GM10266 (cell line): Measurements from ENCODE around the gene APOBEC4.

ENCODE experiments used
- DNase-seq: peaks from one replicate; pipeline ENCODE4 v3.0.0; 2012; ENCODE audit errors: extremely low spot score
- CTCF ChIP-seq: IDR thresholded peaks from 2 replicates; pipeline ENCODE4 v1.5.1; 2012; ENCODE audit warnings: mild to moderate bottlenecking, low read depth; ENCODE audit not compliant: control insufficient read depth, insufficient read depth; ENCODE audit errors: missing control alignments

The APOBEC4 gene

GRCh38 chr1:183652547-183653461, at the start of gene APOBEC4:
TSS of gene APOBEC4 (minus strand) at chr1:183653316. CDS start at chr1:183648781, 4,535 bp downstream.
- TF ChIP-seq CTCF, result no peak
- DNase-seq, result no peak

- DNase-seq, result no peak
- no peak for TF ChIP-seq CTCF
Observed at GRCh38 chr1:183702813-183703198, 49.7 kb upstream of the APOBEC4 start.

DNA sequence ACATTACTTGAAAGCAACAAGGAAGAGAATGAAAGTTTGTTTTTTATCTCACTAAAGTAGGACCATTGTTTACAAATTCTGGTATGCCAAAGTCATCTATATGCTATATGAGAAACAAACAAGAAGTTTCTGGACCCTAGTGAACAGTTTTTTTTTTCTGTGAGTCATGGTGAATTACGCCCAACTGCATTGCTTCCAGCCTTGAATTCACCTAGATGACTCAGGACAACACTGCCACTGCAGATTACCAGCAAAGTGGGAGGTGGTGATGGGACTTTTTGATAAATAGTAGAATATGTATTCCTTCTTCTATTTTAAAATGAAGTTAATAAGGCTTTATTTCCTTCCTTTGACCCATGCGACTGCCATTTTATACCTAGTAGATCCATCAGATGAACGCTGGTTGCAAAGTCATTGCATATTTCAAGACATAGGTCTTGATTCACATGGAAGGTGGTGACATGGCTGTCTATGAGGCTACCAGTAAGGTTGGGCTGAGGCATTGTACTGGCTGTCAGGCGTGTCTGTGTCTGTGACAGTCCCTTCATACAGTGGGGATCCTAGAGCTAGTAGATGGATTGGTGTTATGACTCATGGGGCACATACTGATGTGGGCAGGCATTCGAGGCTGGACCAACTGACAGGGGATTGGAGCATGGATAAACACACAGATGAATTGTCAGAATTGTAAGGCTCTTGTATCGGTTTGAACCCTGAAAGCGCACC, 49.1 kb upstream of the APOBEC4 start:
- no peak for TF ChIP-seq CTCF
- no peak for DNase-seq

DNA sequence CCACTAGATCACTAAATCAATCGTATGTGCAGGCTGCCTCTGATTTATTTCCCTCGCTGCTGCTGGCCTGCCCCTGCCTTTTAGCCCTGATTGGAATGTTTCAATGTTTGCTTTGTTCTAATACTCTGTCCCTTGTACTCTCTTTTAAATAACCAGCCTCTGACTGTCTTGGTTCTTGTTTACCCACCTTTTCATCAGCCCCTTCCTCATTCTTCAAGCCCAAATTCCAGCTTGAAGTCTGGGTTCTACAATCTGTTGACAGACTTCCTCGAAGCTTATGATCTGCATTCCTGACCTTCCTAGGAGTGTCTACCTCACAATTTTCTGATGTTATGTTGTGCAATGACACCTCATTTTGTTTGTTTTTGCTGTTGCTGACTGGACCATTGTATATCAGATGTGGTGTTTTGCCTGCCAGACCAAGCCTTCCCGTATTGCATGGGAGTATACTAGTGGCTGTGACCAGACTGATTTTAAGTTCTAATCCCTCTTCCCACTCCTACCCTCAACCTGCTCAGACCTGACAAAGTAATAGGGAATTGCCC, 46.6 kb upstream of the APOBEC4 start:
- TF ChIP-seq CTCF, result no peak
- no peak for DNase-seq

- DNase-seq, result no peak
- TF ChIP-seq CTCF, result no peak
Observed at GRCh38 chr1:183697814-183698590, 44.9 kb upstream of the APOBEC4 start.

GRCh38 chr1:183696981-183697380, 43.9 kb upstream of the APOBEC4 start:
- no peak for TF ChIP-seq CTCF
- no peak for DNase-seq
